LNCaP clone FGC (cell line): ENCODE results near the gene ATG13.
"Not testable (repeated sequence)": the region's sequence is repeated elsewhere in the genome, so short reads cannot be mapped to it uniquely, and the experiment has no call there.

Source experiments
- DNase-seq: peaks from one replicate; pipeline ENCODE4 v3.0.0-alpha.2; 2011; ENCODE audit warnings: low read depth
- H3K4me3 ChIP-seq: 2 replicates; pipeline ENCODE4 v1.5.1; 2011; ENCODE audit warnings: mild to moderate bottlenecking, low read depth, low read length, control low read depth
- CTCF ChIP-seq: IDR thresholded peaks from 2 replicates; pipeline ENCODE4 v1.5.1; 2012; ENCODE audit warnings: mild to moderate bottlenecking; ENCODE audit not compliant: control insufficient read depth, insufficient read depth; ENCODE audit errors: extremely low read depth

Gene ATG13

DNA sequence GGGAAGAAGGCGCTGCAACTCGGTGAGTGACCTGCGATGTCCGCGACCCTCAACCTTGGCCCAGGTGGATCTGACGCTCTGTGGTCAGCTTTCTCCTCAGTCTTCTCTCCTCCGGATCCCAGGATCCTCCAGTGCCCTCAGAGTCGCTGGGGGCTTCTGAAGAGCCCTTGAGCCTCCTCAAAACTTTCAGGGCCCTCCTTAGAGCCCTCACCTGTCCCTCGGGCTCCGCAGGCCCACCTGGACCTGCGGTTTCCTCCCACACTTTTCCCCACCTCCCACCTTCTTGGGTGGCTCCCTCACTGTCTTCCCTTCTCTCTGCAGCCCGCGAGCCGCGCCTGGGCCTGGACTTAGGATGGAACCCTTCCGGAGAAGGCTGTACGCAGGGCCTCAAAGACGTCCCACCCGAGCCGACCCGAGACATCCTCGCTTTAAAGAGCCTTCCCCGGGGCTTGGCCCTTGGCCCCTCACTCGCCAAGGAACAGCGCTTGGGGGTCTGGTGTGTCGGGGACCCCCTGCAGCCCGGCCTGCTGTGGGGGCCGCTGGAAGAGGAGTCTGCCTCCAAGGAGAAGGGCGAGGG, 83.8 kb downstream of the ATG13 start:
- H3K4me3 ChIP-seq: peak overlapping the region; percentile 100
- no peak for DNase-seq
- TF ChIP-seq CTCF: no peak

GRCh38 chr11:46705070-46705688, 87.8 kb downstream of the ATG13 start:
- H3K4me3 ChIP-seq: no peak overlapping the region
- no peak for DNase-seq
- no peak for TF ChIP-seq CTCF

DNA sequence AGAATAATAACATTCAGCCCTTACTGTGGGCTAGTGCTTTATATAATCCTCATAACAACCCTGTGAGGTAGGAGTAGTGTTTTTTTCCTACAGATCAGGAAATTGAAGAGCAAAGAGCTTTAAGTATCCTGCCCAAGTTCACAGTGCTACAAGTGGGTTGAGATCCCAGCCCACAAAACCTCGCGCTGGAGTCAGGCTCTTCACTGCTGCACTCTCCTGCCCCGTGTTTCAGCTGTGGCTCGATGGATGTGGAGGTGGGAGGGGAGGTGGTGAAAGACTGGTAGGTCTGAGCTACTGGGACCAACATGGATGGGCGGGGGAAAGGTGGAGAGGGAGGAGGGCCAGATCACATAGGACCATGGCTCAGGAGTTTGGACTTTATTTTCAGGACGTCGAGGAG, 89.5 kb downstream of the ATG13 start:
- DNase-seq: no peak
- TF ChIP-seq CTCF: no peak
- H3K4me3 ChIP-seq: no peak overlapping the region

DNA sequence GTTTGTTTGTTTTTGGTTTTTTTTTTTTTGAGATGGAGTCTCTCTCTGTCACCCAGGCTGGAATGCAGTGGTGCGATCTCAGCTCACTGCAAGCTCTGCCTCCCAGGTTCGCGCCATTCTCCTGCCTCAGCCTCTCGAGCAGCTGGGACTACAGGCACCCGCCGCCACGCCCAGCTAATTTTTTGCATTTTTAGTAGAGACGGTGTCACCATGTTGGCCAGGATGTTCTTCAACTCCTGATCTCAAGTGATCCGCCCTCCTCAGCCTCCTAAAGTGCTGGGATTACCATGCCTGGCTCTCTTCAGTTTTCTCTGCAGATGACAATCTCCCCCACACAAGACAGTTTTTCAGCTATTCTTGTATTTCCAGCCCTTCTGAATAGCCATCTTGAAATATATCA, 92.0 kb downstream of the ATG13 start:
- H3K4me3 ChIP-seq, DNase-seq: not testable (repeated sequence)

- H3K4me3 ChIP-seq: no peak overlapping the region
- DNase-seq: no peak
- no peak for TF ChIP-seq CTCF
Observed at GRCh38 chr11:46710821-46711269, 93.5 kb downstream of the ATG13 start.

- no peak for TF ChIP-seq CTCF
- no peak overlapping the region for H3K4me3 ChIP-seq
- DNase-seq: no peak
Observed at GRCh38 chr11:46711303-46711702, 94.0 kb downstream of the ATG13 start.

- DNase-seq: no peak
- no peak for TF ChIP-seq CTCF
Observed at GRCh38 chr11:46712874-46713576, 95.7 kb downstream of the ATG13 start.

GRCh38 chr11:46717825-46718154, 100.4 kb downstream of the ATG13 start:
- not testable (repeated sequence) for DNase-seq, H3K4me3 ChIP-seq

More at GRCh38 chr11:46712874-46713576, 95.7 kb downstream of the ATG13 start:
- H3K4me3 ChIP-seq: no peak overlapping the region
